GM19035 (cell line): ENCODE data around the gene LYRM9.
"Not testable (repeated sequence)": the region's sequence is repeated elsewhere in the genome, so short reads cannot be mapped to it uniquely, and the experiment has no call there.

Source experiments
- ATAC-seq: cut with Tn5 transposase; IDR thresholded peaks from one replicate; pipeline ENCODE4 v1.9.1; 2021; ENCODE audit not compliant: unreplicated experiment

LYRM9 gene

GRCh38 chr17:27892866-27893769 is at the start of gene LYRM9:
LYRM9 (minus strand) TSS chr17:27893365; CDS start chr17:27882694, 10,671 bp downstream.
- ATAC-seq, result peak; percentile 96

- ATAC-seq, result no peak
Measured at GRCh38 chr17:27940503-27941428, 47.6 kb upstream of the LYRM9 start.

GRCh38 chr17:27939474-27940465 is 46.6 kb upstream of the LYRM9 start:
- peak; percentile 67 for ATAC-seq

GRCh38 chr17:27938864-27939263 is 45.7 kb upstream of the LYRM9 start:
- no peak for ATAC-seq

DNA sequence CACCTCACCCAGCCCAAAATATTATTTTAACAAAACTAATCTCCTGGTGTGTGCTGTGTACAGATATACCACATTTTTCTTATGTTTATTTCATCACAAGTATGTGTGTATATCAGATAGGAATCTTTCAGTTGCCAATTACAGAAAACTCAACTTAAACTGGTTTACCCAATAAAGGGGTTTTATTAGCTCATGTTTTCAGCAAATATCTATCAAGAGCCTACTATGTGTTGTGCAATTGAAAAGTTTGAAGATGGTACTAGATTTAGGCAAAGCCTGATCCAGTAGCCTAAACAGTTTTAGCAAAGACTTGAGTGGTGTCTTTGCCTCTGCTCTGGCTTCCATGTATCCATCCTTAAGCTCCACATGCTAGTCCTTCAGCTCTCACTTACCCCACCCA is 45.1 kb upstream of the LYRM9 start:
- no peak for ATAC-seq

DNA sequence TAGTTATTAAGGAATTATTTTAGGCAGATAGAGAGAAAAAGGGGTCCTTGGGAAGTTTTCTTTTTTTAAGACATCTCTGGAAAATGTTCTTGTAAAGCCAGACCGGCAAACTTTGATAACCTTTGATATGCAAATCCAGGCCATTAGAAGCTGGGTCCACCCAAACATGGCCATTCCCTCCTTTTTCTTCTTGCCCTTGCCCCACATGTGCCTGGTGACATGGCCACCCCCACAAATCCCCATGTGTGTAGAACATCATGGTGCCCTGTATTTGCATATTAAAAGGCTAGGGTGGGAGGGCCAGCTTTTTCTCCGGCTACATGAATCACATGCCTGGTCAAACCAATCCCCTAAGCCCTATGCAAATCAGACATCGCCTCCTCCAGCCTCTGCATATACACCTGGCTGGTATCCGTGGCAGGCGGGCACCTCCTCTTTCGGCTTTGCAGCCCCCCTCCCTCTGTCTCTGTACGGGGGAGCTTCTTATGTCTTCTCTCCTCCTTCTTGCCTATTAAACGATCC is 43.9 kb upstream of the LYRM9 start:
- ATAC-seq, result no peak

DNA sequence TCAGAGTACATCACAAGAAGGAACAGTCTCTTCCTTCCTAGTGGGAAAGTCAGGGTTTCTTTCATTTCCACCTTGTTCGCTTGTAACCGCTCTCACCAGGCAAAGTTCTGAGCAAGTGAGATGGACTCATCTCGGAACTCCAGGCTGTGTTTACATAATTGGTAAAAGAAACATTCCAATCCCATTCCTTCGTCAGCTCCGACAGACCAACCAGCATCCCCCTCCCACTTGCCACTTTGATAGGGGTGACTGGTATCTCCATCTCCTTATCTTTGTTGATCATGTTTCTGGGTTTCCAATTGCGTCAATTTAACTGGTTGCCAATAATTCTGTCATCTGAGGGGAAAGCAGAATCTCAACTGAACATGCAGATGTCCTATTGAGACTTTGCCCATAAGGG is 36.8 kb upstream of the LYRM9 start:
- ATAC-seq, result no peak

GRCh38 chr17:27928587-27928986 is 35.4 kb upstream of the LYRM9 start:
- ATAC-seq, result no peak

- ATAC-seq, result no peak
Measured at GRCh38 chr17:27927781-27928180, 34.6 kb upstream of the LYRM9 start.

DNA sequence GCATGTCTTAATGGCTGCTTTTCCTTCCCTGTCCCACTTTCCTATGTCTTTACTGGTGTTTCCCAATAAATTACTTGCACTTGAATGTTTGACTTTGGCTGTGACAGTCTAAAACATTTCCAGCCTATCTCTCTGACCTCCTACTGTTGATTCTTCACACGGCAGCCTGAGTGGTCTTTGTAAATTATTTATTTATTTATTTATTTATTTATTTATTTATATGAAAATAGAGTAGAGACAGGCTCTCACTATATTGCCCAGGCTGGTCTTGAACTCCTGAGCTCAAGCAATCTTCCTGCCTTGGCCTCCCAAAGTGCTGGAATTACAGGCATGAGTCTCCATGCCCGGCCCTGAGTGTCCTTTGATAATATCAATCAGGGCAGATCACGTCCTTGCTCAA is 28.4 kb upstream of the LYRM9 start:
- no peak for ATAC-seq

DNA sequence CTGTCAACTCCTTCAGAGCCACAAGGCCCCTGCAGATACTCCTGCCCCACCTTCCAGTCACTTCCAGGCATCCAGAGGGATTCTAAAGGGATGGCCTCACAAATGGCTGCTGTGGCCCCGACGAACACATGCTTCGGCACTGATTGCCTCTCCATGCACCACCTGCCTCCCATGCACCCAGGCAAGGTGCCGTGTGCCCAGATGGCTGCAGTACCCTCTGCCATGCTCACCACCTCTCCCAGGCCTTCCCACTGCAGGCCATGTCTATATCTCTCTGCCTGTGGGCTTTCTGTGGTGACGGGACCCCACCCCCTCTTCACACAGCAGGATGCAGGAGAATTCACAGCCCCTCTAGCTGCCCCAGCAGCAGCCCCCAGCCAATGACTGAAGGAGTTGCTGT is 27.9 kb upstream of the LYRM9 start:
- ATAC-seq, result no peak

GRCh38 chr17:27920569-27920968 is 27.4 kb upstream of the LYRM9 start:
- ATAC-seq, result no peak

GRCh38 chr17:27919079-27919478 is 25.9 kb upstream of the LYRM9 start:
- ATAC-seq, result no peak

- no peak for ATAC-seq
Measured at GRCh38 chr17:27918498-27918897, 25.3 kb upstream of the LYRM9 start.

DNA sequence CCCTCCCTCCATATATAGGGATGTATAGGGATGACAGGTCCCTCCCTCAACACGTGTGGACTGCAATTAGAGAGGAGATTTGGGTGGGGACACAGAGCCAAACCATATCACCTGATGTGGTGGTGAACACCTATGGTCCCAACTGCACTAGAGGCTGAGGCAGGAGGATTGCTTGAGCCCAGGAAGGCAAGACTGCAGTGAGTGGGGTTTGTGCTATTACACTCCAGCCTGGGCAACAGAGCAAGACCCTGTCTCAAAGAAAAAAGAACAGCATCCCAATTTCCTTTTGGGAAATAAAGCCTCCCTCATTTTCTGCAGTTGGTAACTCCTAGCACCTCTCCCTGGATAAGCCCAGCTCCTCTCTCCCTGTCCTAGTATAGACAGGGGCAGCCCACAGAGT is 23.8 kb upstream of the LYRM9 start:
- no peak for ATAC-seq

GRCh38 chr17:27915709-27916108 is 22.5 kb upstream of the LYRM9 start:
- ATAC-seq, result no peak

DNA sequence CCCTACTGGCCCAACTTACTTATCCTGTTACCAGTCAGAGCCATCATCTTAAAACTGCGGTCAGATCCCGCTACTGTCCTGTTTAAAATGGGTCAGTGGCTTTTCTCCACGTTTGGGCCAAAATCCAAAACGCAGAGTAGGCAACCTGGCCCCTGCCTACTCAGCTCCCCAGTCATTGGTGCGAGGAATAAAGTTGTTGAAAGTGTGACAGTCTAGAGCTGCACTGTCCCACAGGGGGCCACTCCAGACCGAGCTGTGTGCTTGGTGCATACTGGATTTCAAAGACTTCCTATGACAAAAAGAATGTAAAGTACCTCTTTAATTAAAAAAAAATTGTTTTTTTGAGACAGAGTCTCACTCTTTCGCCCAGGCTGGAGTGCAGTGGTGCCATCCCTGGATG is 21.2 kb upstream of the LYRM9 start:
- ATAC-seq, result no peak

GRCh38 chr17:27912964-27913363 is 19.8 kb upstream of the LYRM9 start:
- no peak for ATAC-seq

GRCh38 chr17:27912299-27912698 is 19.1 kb upstream of the LYRM9 start:
- not testable (repeated sequence) for ATAC-seq

DNA sequence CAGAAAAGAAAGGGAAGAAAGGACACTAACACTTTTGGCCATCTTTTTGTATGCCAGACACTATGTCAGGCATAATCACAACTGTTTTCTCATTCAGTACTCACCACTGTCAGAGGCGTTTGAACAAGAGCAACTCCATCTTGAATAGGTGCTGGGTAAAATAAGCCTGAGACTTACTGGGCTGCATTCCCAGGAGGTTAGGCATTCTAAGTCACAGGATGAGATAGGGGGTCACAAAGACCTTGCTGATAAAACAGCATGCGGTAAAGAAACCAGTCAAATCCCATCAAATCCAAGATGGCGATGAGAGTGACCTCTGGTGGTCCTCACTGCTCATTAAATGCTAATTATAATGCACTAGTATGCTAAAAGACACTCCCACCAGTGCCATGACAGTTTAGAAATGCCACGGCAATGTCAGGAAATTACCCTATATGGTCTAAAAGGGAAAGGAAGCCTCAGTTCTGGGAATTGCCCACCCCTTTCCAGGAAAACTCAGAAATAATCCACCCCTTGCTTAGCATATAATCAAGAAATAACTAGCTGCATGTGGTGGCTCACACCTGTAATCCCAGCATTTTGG is 14.9 kb upstream of the LYRM9 start:
- no peak for ATAC-seq
